Lower leg skin (tissue), 3 donors: ENCODE measurements around the gene LHFPL3.

Source experiments
- POLR2A ChIP-seq, 2 donors: fragments of 450-650 bp; IDR thresholded peaks; one replicate each; pipeline ENCODE4 v1.6.1; 2016 to 2017; ENCODE audit warnings: antibody characterized with exemption in 2 of 2, mild to moderate bottlenecking in 1 of 2, moderate library complexity in 1 of 2
- TF ChIP-seq, protein P1 (sequence below), 3 donors: fragments of 450-650 bp; IDR thresholded peaks; one replicate each; pipeline ENCODE4 v1.5.1; 2016; ENCODE audit warnings: antibody characterized with exemption in 3 of 3, mild to moderate bottlenecking in 3 of 3, moderate library complexity in 2 of 3

GRCh38 chr7:104415700-104416099, 87.3 kb downstream of the LHFPL3 start:
- TF ChIP-seq, protein P1, sequence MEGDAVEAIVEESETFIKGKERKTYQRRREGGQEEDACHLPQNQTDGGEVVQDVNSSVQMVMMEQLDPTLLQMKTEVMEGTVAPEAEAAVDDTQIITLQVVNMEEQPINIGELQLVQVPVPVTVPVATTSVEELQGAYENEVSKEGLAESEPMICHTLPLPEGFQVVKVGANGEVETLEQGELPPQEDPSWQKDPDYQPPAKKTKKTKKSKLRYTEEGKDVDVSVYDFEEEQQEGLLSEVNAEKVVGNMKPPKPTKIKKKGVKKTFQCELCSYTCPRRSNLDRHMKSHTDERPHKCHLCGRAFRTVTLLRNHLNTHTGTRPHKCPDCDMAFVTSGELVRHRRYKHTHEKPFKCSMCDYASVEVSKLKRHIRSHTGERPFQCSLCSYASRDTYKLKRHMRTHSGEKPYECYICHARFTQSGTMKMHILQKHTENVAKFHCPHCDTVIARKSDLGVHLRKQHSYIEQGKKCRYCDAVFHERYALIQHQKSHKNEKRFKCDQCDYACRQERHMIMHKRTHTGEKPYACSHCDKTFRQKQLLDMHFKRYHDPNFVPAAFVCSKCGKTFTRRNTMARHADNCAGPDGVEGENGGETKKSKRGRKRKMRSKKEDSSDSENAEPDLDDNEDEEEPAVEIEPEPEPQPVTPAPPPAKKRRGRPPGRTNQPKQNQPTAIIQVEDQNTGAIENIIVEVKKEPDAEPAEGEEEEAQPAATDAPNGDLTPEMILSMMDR (IDR thresholded peaks at IDR 0.05): no peak
- TF ChIP-seq POLR2A (IDR thresholded peaks at IDR 0.05): no peak
